Measurements from ENCODE around the gene SALL3.

The SALL3 gene

GRCh38 chr18:78981394-78981831 lies 1.8 kb downstream of the SALL3 start:
- DNase-seq: no peak

- DNase-seq: no peak
Observed at GRCh38 chr18:78981989-78982620, 2.5 kb downstream of the SALL3 start.

- no peak for DNase-seq
Observed at GRCh38 chr18:78983512-78983911, 3.9 kb downstream of the SALL3 start.

GRCh38 chr18:78984941-78985784 lies 5.5 kb downstream of the SALL3 start:
- peak; percentile 92 for DNase-seq

GRCh38 chr18:78986018-78986481 lies 6.4 kb downstream of the SALL3 start:
- DNase-seq: peak; percentile 62

GRCh38 chr18:78991446-78991845 lies 11.8 kb downstream of the SALL3 start:
- DNase-seq: no peak

GRCh38 chr18:78992041-78993011 lies 12.7 kb downstream of the SALL3 start:
- no peak for DNase-seq

GRCh38 chr18:78993014-78993926 lies 13.7 kb downstream of the SALL3 start:
- no peak for DNase-seq

GRCh38 chr18:78994000-78994399 lies 14.4 kb downstream of the SALL3 start:
- no peak for DNase-seq

- DNase-seq: no peak
Observed at GRCh38 chr18:78994531-78994930, 14.9 kb downstream of the SALL3 start.

- DNase-seq: no peak
Observed at GRCh38 chr18:78994977-78995582, 15.5 kb downstream of the SALL3 start.

GRCh38 chr18:78995740-78996395 lies 16.2 kb downstream of the SALL3 start:
- no peak for DNase-seq

- DNase-seq: no peak
Observed at GRCh38 chr18:78996741-78997490, 17.3 kb downstream of the SALL3 start.

GRCh38 chr18:78998371-78999071 lies 18.9 kb downstream of the SALL3 start:
- no peak for DNase-seq

- DNase-seq: peak; percentile 91
Observed at GRCh38 chr18:78999939-79000338, 20.3 kb downstream of the SALL3 start.

GRCh38 chr18:79000997-79001396 lies 21.4 kb downstream of the SALL3 start:
- DNase-seq: peak; percentile 60

GRCh38 chr18:79005653-79006052 lies 26.0 kb downstream of the SALL3 start:
- DNase-seq: no peak

- no peak for DNase-seq
Observed at GRCh38 chr18:79006106-79006795, 26.6 kb downstream of the SALL3 start.

GRCh38 chr18:79007440-79007839 lies 27.8 kb downstream of the SALL3 start:
- no peak for DNase-seq

Measured in DMS53 (cell line).